Bone marrow (tissue), 2 donors: ENCODE results near the gene ITGB4.

Experiments
- DNase-seq, 2 donors: peaks; one replicate each; lab custom pipeline; 2025; lab: John Stamatoyannopoulos, UW

ITGB4 gene

GRCh38 chr17:75771334-75772281 lies 50.3 kb downstream of the ITGB4 start:
- DNase-seq: no peak

- no peak for DNase-seq
Observed at GRCh38 chr17:75773121-75773807, 52.0 kb downstream of the ITGB4 start.

- DNase-seq: no peak
Observed at GRCh38 chr17:75773808-75774470, 52.7 kb downstream of the ITGB4 start.

- no peak for DNase-seq
Observed at GRCh38 chr17:75774471-75774990, 53.3 kb downstream of the ITGB4 start.

GRCh38 chr17:75774991-75775668 lies 53.9 kb downstream of the ITGB4 start:
- DNase-seq: no peak

- DNase-seq: peak in 1 of 2 donors; percentile 64
Observed at GRCh38 chr17:75776386-75777295, 55.4 kb downstream of the ITGB4 start.

GRCh38 chr17:75777296-75777922 lies 56.1 kb downstream of the ITGB4 start:
- DNase-seq: no peak

- peak in 1 of 2 donors; percentile 63 for DNase-seq
Observed at GRCh38 chr17:75778066-75778860, 57.0 kb downstream of the ITGB4 start.

GRCh38 chr17:75778861-75779249 lies 57.6 kb downstream of the ITGB4 start:
- peak in 1 of 2 donors; percentile 74 for DNase-seq

GRCh38 chr17:75779250-75779986 lies 58.2 kb downstream of the ITGB4 start:
- DNase-seq: peak; percentile 99 to 100

GRCh38 chr17:75779987-75780889 lies 59.0 kb downstream of the ITGB4 start:
- DNase-seq: no peak

GRCh38 chr17:75783069-75783783 lies 62.0 kb downstream of the ITGB4 start:
- peak in 1 of 2 donors; percentile 88 for DNase-seq

- no peak for DNase-seq
Observed at GRCh38 chr17:75783803-75784472, 62.7 kb downstream of the ITGB4 start.

GRCh38 chr17:75784473-75785015 lies 63.3 kb downstream of the ITGB4 start, which contains the start of gene UNK:
Gene UNK, plus strand, starts transcription at chr17:75784806. Its CDS starts 75 bp downstream, at chr17:75784881.
- peak; percentile 96 to 100 for DNase-seq

- peak in 1 of 2 donors; percentile 78 for DNase-seq
Observed at GRCh38 chr17:75785016-75785890, 64.0 kb downstream of the ITGB4 start.
